T-helper 22 cell (primary cell): ENCODE measurements around the gene ZNF428.
"Not testable (repeated sequence)": the region's sequence is repeated elsewhere in the genome, so short reads cannot be mapped to it uniquely, and the experiment has no call there.

Source experiments
- DNase-seq: peaks from one replicate; pipeline ENCODE4 v3.0.0-alpha.2; 2020; ENCODE audit warnings: low read depth

The ZNF428 gene

DNA sequence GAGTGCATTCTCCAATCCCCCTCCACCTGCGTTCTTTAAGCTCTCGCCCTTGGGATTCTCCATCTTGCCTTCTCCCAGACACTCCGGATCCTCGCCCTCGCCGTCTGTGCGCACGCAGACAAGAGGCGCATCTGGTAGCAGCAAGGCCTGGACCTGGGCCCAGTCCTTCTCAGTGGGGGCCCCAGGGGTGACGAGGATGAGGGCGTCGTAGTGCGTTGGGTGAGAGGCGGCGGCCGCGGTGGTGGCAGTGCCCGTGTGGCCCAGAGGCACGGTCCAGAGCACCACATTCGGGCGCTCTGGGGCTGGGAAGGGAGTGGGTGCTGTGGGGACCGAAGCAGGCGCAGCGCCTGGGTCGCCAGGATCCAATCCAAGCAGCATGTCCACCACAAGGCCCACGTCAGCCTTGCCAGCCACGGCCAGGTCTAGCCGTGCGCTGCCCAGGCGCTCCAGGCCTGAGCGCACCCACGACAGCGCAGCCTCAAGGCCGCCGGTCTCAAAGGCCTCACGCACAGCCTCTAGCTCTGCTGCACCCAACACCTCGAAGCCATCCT lies 26.6 kb downstream of the ZNF428 start:
- no peak for DNase-seq

DNA sequence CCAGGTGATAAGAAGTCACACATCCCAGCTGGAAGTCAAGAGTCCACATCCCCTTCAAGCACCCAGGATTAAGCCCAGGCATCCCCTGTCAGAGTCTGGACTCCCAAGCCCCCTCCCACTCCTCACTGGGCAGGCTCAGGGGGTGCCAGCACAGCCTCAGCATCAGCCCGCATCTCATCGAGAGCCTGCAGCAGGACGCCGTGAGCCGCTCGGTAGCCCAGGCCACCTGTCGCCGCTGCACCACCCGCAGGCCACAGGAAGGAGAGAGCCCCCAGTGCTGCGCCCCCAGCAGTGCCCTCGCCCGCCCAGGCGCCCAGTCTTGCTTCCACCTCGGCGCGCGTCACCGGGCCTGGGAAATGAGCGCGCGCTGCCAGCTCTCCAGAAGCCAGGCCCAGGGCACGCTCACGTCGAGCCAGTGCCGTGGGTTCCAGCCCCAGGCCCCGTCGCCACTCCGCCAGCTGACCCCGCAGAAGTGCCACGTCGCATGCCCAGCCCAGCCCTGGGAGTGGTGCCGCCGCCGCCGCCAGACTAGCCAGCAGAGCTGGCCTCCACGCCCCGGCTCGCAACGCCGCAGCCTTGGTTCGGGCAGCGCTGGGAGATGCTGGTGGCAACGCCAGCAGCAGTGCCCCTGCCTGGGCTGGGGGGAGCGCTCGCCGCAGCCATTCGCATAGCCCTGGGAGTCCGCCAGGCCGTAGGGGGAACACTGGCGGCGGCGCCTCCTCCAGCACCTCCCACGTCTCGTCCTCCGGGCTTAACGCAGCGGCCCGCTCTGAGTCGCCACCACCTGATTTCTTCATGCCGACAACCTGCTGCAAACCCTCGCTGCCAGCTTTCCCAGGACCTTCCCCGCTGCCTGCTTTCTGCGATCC lies 27.3 kb downstream of the ZNF428 start:
- DNase-seq, result no peak

DNA sequence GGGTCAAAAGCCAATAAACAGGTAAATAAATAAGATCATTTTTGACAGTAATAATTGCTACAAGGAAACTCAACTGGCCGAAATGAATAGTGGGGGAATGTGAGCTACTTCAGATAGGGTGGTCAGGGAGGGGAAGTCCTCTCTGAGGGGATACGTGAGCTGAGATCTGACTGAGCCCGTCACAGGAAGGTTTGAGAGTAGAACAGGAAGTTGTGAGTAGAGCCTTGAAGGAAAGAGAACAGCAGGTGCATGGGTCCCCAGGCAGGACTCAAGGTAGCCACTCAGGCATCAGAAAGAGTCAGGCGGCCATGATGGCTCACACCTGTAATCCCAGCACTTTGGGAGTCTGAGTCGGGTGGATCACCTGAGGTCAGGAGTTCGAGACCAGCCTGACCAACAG lies 29.8 kb downstream of the ZNF428 start:
- no peak for DNase-seq

GRCh38 chr19:43589277-43589676 lies 30.2 kb downstream of the ZNF428 start:
- no peak for DNase-seq

DNA sequence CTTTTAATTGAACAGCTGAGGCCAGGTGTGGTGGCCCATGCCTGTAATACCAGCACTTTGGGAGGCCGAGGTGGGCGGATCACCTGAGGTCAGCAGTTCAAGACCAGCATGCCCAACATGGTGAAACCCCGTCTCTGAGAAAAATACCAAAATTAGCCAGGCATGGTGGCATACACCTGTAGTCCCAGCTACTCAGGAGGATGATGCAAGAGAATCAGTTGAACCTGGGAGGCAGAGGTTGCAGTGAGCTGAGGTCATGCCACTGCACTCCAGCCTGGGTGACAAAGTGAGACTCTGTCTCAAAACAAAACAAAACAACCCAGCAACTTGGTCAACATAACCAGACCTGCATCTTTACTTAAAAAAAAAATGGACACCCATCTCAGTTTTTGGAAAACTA lies 32.4 kb downstream of the ZNF428 start:
- DNase-seq, result not testable (repeated sequence)

GRCh38 chr19:43586346-43586745 lies 33.1 kb downstream of the ZNF428 start:
- no peak for DNase-seq

DNA sequence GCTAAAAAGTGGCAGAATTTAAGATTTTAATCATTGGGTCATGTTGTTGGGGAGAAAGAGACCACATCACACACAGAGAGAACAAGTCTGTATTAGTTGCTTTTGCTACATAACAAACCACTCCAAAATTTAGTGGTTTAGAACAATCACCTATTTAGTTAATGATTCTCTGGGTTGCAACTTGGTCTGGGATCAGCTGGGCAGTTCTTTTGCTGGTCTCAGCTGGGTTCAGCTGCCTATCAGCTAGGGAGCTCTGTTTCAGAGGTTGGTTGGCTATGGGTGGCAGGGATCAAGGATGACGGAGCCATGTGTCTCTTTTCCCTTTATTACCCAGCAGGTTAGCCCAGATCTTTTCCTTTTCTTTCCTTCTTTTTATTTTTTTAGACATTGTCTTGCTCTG lies 34.9 kb downstream of the ZNF428 start:
- DNase-seq, result no peak

DNA sequence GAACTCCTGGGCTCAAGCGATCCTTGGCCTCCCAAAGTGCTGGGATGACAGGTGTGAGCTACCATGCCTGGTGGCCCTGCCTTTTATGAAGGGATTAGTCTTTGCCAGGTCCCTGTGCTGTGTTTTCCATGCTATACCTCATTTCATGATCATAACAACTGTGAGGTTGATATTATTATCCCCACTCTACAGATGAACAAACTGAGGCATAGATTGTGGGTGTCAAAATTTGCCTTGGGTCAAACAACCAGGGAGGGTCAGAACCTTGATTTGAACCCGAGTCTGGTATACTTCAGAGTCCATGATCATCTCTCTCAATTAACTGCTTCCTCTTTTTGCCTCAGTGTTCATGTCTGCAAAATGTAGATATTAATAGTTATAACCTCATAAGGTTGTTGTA lies 36.9 kb downstream of the ZNF428 start:
- DNase-seq, result no peak

GRCh38 chr19:43581467-43581866 lies 38.0 kb downstream of the ZNF428 start:
- no peak for DNase-seq

- DNase-seq, result no peak
Measured at GRCh38 chr19:43578787-43579186, 40.6 kb downstream of the ZNF428 start.

GRCh38 chr19:43575955-43576878 lies 43.2 kb downstream of the ZNF428 start:
- DNase-seq, result no peak

DNA sequence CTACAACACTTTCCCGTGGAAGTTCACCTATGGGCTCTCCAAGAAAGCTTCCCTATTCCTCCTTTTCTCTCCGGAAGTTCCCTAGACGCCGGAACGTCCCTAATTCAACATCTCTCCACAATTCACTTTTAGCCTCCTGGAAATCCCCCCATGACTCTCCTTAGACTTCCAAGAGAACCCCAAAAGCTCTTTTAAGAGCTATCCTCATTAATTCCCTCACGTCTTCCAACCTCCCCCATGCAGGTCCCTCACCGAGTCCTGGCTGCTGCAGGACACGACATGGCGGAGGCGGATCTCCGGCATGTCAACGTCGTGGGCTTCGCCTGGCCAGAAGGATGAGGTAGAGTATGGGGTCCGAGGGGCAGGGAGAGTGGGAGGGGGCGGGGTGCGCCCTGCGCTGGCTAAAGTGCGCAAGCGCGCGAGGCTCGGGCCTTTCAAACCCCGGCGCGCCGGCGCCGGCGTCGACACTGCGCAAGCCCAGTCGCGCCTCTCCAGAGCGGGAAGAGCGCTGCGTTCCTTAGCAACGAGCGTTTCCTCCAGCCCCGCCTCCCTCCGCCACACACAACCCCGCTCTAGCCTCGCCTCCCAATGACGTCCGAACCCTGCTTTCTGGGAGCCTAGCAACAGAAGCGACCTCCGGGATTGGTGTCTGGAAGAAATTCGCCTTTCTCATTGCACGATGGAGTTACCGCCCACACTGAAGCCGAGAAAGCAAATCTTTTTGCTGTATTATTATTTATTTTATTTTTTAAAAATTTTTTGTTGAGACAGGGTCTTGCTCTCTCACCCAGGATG lies 44.1 kb downstream of the ZNF428 start, which contains the start of the genes PINLYP and XRCC1:
PINLYP (plus strand) TSS at position 646 of the 795 bp plus-strand sequence. CDS start 1,391 bp downstream, outside the sequence.
XRCC1 (minus strand) TSS at position 372 of the 795 bp plus-strand sequence; CDS start at position 303, 69 bp downstream.
- peak; percentile 98 for DNase-seq

GRCh38 chr19:43574424-43575155 lies 44.8 kb downstream of the ZNF428 start:
- no peak for DNase-seq

DNA sequence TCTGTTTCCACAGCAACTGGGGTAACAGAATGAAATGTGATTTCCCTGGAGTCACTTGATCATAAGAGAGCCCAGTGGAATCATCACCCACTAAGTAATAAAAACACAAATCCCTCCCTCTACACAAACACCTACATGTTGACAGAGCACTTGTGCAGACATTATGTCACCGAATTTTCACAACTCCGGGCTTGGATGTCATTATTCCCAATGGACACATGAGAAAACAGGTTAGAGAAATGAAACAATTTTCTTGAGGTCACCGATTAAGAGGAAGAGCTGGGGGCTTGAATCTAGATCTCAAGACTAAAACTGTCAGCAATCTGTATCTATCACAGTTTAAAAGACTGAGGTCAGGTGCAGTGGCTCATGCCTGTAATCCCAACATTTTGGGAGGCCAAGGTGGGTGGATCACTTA lies 47.2 kb downstream of the ZNF428 start:
- no peak for DNase-seq

GRCh38 chr19:43570174-43570791 lies 49.1 kb downstream of the ZNF428 start:
- no peak for DNase-seq

GRCh38 chr19:43569657-43570056 lies 49.8 kb downstream of the ZNF428 start:
- DNase-seq, result no peak

DNA sequence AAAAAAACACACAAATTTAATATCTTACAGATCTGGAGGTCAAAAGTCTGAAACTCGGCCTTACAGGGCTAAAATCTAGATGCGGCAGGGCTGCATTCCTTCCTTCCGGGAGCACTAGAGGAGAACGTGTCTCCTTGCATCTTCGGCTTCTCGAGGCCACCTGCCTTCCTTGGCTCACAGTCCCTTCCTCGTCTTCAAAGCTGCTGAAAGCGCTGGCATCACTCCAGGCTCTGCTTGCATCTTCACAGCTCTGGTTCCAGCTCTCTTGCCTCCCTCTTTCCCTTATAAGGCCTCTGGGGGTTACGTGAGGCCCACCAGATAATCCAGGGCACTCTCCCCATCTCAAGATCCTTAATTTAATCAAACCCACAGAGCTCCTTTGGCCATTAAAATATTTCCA lies 54.6 kb downstream of the ZNF428 start:
- DNase-seq, result no peak

GRCh38 chr19:43563816-43564457 lies 55.5 kb downstream of the ZNF428 start:
- DNase-seq, result no peak

- peak; percentile 73 for DNase-seq
Measured at GRCh38 chr19:43562698-43563241, 56.7 kb downstream of the ZNF428 start.
